NB4 (cell line): ENCODE data around the gene IKZF3.

ENCODE experiments used
- DNase-seq: peaks from one replicate; pipeline ENCODE4 v3.0.0; 2010; ENCODE audit warnings: low read depth
- H3K4me3 ChIP-seq: one replicate; pipeline ENCODE4 v1.5.1; 2011; ENCODE audit warnings: mild to moderate bottlenecking, low read depth, low read length, moderate library complexity
- CTCF ChIP-seq: IDR thresholded peaks from one replicate; pipeline ENCODE4 v1.5.1; 2012; ENCODE audit warnings: low read depth, low read length
- MAX ChIP-seq: IDR thresholded peaks from 2 replicates; pipeline ENCODE4 v1.6.1; 2011; ENCODE audit warnings: low read depth, low read length
- MYC ChIP-seq: IDR thresholded peaks from 2 replicates; pipeline ENCODE4 v1.6.1; 2011; ENCODE audit warnings: low read depth, low read length
- POLR2A ChIP-seq: IDR thresholded peaks from 2 replicates; pipeline ENCODE4 v1.6.1; 2011; ENCODE audit warnings: mild to moderate bottlenecking; ENCODE audit not compliant: insufficient read length; ENCODE audit errors: extremely low read depth

The IKZF3 gene

GRCh38 chr17:39793301-39793872 is 70.7 kb downstream of the IKZF3 start:
- DNase-seq = no peak
- TF ChIP-seq CTCF (no peak), POLR2A (no peak), MAX (no peak), MYC (no peak)

GRCh38 chr17:39792526-39793221 is 71.4 kb downstream of the IKZF3 start:
- TF ChIP-seq MYC = no peak
- no peak for TF ChIP-seq CTCF
- TF ChIP-seq MAX = no peak
- no peak for TF ChIP-seq POLR2A
- DNase-seq = no peak
- H3K4me3 ChIP-seq = no peak overlapping the region

More at GRCh38 chr17:39793301-39793872, 70.7 kb downstream of the IKZF3 start:
- no peak overlapping the region for H3K4me3 ChIP-seq

GRCh38 chr17:39791111-39791992 is 72.8 kb downstream of the IKZF3 start:
- no peak overlapping the region for H3K4me3 ChIP-seq
- DNase-seq = no peak
- TF ChIP-seq MAX = no peak
- no peak for TF ChIP-seq CTCF
- TF ChIP-seq POLR2A = no peak
- TF ChIP-seq MYC = no peak

GRCh38 chr17:39787743-39788484 is 76.2 kb downstream of the IKZF3 start:
- TF ChIP-seq POLR2A = no peak
- TF ChIP-seq CTCF = no peak
- no peak for TF ChIP-seq MYC
- no peak for TF ChIP-seq MAX
- no peak overlapping the region for H3K4me3 ChIP-seq
- DNase-seq = peak; percentile 18

GRCh38 chr17:39787041-39787440 is 77.1 kb downstream of the IKZF3 start:
- TF ChIP-seq MAX (no peak), POLR2A (no peak), MYC (no peak), CTCF (no peak)
- no peak for DNase-seq
- no peak overlapping the region for H3K4me3 ChIP-seq
